WTC11 (cell line): ENCODE results near the gene PTPRN2.

Source experiments
- CTCF ChIP-seq: fragments of 200-600 bp; IDR thresholded peaks from 2 replicates; pipeline ENCODE4 v1.8.0; 2022; ENCODE audit warnings: antibody characterized with exemption
- GABPB1 ChIP-seq: sonication (generic); formaldehyde crosslinking; IDR thresholded peaks from 2 replicates; pipeline ENCODE4 v1.8.1; 2023; ENCODE audit warnings: mild to moderate bottlenecking, missing genetic modification reagents

DNA sequence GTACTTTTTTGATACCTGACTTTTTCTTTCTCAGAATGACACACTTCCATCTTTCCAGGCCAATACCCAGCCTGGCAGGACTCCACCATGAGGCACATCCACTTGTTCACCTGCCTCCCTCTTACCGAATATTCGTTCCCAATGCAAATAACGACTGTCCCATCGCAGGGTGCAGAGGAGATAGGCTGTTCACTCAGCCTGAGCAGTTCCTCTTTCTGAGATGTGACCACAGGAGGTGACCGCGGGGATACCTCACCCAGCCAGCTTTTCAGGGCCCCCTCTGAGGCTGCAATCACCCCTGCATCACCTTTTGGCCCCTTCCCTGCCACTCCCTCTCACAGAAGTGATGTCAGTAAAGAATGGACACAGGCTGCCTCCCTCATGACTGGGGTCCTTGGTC is 28.3 kb downstream of the PTPRN2 start:
- TF ChIP-seq GABPB1 (CRISPR knock-in tag) (no peak), CTCF (no peak)
